GM13976 (cell line): ENCODE measurements around the gene ANO1.

Experiments used
- DNase-seq: peaks from one replicate; pipeline ENCODE4 v3.0.0; 2012; ENCODE audit warnings: low spot score
- in situ Hi-C: fragments of 300-500 bp; cut with MboI; formaldehyde crosslinking; loops from one replicate; pipeline ENCODE4 v1.12.0; 2022; ENCODE audit warnings: low sequenced_read_pairs, mixed read lengths, inconsistent platforms; ENCODE audit not compliant: unreplicated experiment
- TF ChIP-seq, protein P1 (sequence below): IDR thresholded peaks from 2 replicates; pipeline ENCODE4 v1.5.1; 2012; ENCODE audit warnings: borderline replicate concordance, mild to moderate bottlenecking; ENCODE audit not compliant: insufficient read depth; ENCODE audit errors: extremely low read depth, missing control alignments, control extremely low read depth

Gene ANO1

DNA sequence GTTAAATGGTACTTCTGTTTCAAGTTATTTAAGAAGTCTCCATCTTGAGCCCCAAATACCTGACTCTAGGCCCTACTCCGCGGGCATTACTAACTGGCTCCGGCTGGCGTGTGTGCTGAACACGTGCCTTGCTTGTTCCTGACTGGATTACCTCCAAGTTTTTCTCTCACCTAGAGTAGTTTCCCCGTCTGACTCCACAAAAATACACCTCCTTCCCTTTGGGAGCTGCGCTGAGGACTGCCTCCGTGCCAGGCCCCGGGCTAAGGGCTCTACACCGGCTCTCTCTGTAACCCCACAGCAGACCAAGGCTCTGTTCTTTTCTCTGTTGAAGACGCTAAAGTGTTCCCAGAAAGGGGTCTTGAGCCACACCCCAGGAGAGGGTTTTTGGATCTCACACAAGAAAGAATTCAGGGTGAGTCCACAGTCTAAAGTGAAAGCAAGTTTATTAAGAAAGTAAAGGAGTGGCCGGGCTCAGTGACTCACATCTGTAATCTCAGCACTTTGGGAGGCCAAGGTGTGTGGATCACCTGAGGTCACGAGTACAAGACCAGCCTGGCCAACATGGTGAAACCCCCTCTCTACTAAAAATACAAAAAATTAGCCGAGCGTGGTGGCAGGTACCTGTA is 61.8 kb downstream of the ANO1 start:
- no peak for DNase-seq
- in situ Hi-C loops, result no loop called here
- TF ChIP-seq, protein P1, sequence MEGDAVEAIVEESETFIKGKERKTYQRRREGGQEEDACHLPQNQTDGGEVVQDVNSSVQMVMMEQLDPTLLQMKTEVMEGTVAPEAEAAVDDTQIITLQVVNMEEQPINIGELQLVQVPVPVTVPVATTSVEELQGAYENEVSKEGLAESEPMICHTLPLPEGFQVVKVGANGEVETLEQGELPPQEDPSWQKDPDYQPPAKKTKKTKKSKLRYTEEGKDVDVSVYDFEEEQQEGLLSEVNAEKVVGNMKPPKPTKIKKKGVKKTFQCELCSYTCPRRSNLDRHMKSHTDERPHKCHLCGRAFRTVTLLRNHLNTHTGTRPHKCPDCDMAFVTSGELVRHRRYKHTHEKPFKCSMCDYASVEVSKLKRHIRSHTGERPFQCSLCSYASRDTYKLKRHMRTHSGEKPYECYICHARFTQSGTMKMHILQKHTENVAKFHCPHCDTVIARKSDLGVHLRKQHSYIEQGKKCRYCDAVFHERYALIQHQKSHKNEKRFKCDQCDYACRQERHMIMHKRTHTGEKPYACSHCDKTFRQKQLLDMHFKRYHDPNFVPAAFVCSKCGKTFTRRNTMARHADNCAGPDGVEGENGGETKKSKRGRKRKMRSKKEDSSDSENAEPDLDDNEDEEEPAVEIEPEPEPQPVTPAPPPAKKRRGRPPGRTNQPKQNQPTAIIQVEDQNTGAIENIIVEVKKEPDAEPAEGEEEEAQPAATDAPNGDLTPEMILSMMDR, result no peak

GRCh38 chr11:70140711-70141485 is 62.8 kb downstream of the ANO1 start:
- DNase-seq, result no peak
- TF ChIP-seq, protein P1, result no peak
- in situ Hi-C loops, result no loop called here

- peak; percentile 72 for DNase-seq
- in situ Hi-C loops, result no loop called here
- TF ChIP-seq, protein P1, result no peak
These were observed 63.5 kb downstream of the ANO1 start for GRCh38 chr11:70141486-70142220.

- no peak for DNase-seq
- in situ Hi-C loops, result no loop called here
- TF ChIP-seq, protein P1, result no peak
These were observed 64.2 kb downstream of the ANO1 start for GRCh38 chr11:70142221-70142875.

GRCh38 chr11:70144262-70144661 is 66.1 kb downstream of the ANO1 start:
- no peak for DNase-seq
- in situ Hi-C loops, result no loop called here
- TF ChIP-seq, protein P1, result no peak

DNA sequence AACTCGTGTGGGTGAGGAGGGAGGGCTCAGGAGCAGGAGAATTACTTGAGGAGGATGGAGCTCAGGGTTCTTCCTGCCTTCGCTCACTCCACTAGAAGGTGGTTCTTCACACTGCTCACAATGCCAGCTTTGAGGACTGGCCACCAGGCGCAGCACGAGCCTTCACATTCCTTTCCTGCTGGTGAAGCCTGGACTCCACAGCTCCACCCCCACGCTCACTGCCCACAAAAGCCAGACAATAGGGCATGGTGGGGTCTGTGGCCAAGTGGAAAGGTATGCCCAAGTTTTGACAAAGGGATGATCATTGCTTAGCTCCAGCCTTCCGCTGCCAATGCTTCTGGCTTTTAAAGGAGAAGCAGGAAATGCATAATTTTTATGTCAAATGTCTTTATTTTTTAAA is 67.0 kb downstream of the ANO1 start:
- no peak for DNase-seq
- TF ChIP-seq, protein P1, result no peak
- in situ Hi-C loops, result no loop called here
